Mucosa of descending colon (tissue), 3 donors: ENCODE results near the gene CFAP74. TPM values are rescaled to one million over a fixed set of nuclear protein-coding genes. Genes with fewer than 3 reads are reported as not detected.

ENCODE experiments used
- ATAC-seq: fragments of 200-7000 bp; cut with Tn5 transposase; one replicate; pipeline ENCODE4 v1.9.1; 2020; ENCODE audit warnings: mild to moderate bottlenecking, moderate library complexity
- DNase-seq, 3 donors: peaks; one replicate each; pipeline ENCODE4 v3.0.0-alpha.2; 2020
- H3K36me3 ChIP-seq: fragments of 200-600 bp; one replicate; pipeline ENCODE4 v1.8.0; 2021; ENCODE audit warnings: low read depth, mild to moderate bottlenecking
- H3K4me1 ChIP-seq: fragments of 200-600 bp; one replicate; pipeline ENCODE4 v1.8.0; 2021; ENCODE audit warnings: low read depth, mild to moderate bottlenecking
- H3K4me3 ChIP-seq: fragments of 200-600 bp; one replicate; pipeline ENCODE4 v1.8.0; 2021; ENCODE audit warnings: mild to moderate bottlenecking
- H3K9me3 ChIP-seq: fragments of 200-600 bp; one replicate; pipeline ENCODE4 v1.8.0; 2021; ENCODE audit warnings: mild to moderate bottlenecking
- CTCF ChIP-seq: fragments of 200-600 bp; IDR thresholded peaks from one replicate; pipeline ENCODE4 v1.8.0; 2022; ENCODE audit warnings: antibody characterized with exemption, mild to moderate bottlenecking
- intact Hi-C, 2 donors: fragments of 100-400 bp; cut with DNase I in 1 of 2; cut with micrococcal nuclease in 1 of 2; formaldehyde crosslinking; loops; one replicate each; pipeline versions ENCODE4 v1.11.0 to v1.11.1; 2022; cut with DNase I, micrococcal nuclease
- total RNA-seq, 3 donors: library from RNA; stranded (reverse); fragmentation: NEBNext Ultra II Directional in 2 of 3; extraction: Animal tissue kit (Norgen Biotek cat#: 25700) in 2 of 3; gene quantifications; one replicate each; pipeline versions ENCODE4 v1.2.1 to v1.2.4, GENCODE V29; 2021 to 2023
- donor health status: DM: no; HTN: no; CAD: no; lungs with moderate emphysema.
- donor health status: DM: no; HTN: no; CAD: no.
- donor health status: DM: no; HTN: yes; CAD: no.

Gene CFAP74
- total RNA-seq, 3 donors from 2014 or later: 0.06 to 0.13 TPM; not detected in 1

DNA sequence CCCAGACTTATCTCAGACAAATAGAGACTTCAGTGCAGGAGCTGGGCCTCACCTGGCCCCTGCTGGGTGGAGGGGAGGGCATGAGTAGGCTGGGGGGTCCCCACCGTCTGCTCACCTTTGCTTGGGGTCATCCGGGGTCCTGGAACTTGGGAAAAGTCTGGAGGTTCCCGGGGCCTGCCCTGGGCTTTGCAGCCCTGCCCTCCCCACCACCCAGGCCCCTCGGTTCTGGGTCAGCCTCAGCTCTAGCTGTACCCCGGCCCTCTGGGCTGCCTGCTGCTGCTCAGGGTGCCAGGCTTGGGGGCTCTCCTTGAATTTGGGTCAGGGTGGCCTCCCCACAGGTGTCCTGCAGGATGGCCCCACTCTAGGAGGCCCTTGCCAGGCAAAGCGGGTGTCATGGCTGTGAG lies 82.1 kb downstream of the CFAP74 start:
- H3K4me3 ChIP-seq: no peak overlapping the region
- intact Hi-C loops: no loop called here
- H3K36me3 ChIP-seq: peaks cover 4% of the 10 kb centered on the region
- no peaks in the 10 kb centered on the region for H3K9me3 ChIP-seq
- DNase-seq (no peak), ATAC-seq (no peak)
- TF ChIP-seq CTCF: no peak
- peaks cover 27% of the 10 kb centered on the region for H3K4me1 ChIP-seq

- TF ChIP-seq CTCF: no peak
- intact Hi-C loops: no loop called here
- no peak for ATAC-seq
- DNase-seq: peak in 1 of 3 donors; percentile 69
- H3K9me3 ChIP-seq: no peaks in the 10 kb centered on the region
- no peak overlapping the region for H3K4me3 ChIP-seq
- peaks cover 4% of the 10 kb centered on the region for H3K36me3 ChIP-seq
- H3K4me1 ChIP-seq: peaks cover 32% of the 10 kb centered on the region
Observed at GRCh38 chr1:1920608-1921458, 82.8 kb downstream of the CFAP74 start.

GRCh38 chr1:1920057-1920607 lies 83.5 kb downstream of the CFAP74 start:
- DNase-seq (peak in 1 of 3 donors; percentile 72), ATAC-seq (no peak)
- Histone ChIP-seq H3K4me1 (peaks cover 34% of the 10 kb centered on the region), H3K9me3 (no peaks in the 10 kb centered on the region), H3K4me3 (no peak overlapping the region), H3K36me3 (peaks cover 4% of the 10 kb centered on the region)
- TF ChIP-seq CTCF: no peak
- intact Hi-C loops: no loop called here

GRCh38 chr1:1919304-1920056 lies 84.1 kb downstream of the CFAP74 start:
- Histone ChIP-seq H3K4me3 (peak overlapping the region; percentile 25), H3K36me3 (peaks cover 4% of the 10 kb centered on the region), H3K4me1 (peaks cover 34% of the 10 kb centered on the region), H3K9me3 (no peaks in the 10 kb centered on the region)
- intact Hi-C loops: loop anchor here in 1 of 2 donors (10.0 kb wide), 1 partner anchor 225 kb away; the partner anchor contains the start of gene SLC35E2B
- ATAC-seq (peak; percentile 87), DNase-seq (peak; percentile 100)
- no peak for TF ChIP-seq CTCF

DNA sequence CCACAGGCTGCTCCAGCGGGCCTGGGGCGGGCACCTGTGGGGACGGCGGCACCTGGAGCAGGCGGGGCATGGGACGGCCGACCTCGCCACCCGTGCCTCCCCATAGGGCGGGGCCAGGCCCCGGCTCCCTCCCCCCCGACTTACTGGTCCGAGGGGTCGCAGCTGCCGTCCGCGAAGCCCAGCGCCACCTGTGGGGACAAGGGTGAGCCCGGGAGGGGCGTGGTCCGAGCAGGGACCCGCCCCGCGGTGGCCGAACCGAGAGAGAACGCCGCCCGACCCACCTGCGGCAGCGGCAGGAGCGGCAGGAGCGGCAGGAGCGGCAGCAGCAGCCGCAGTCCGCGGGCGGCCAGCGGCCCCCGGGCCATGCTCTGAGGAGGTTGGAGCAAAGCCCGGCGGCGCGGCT lies 84.7 kb downstream of the CFAP74 start, which contains the start of gene TMEM52:
TMEM52 (minus strand) TSS at position 379 of the 403 bp plus-strand sequence; CDS start at position 365, 14 bp downstream.
- Histone ChIP-seq H3K4me3 (peak within 1 kb of the TSS; percentile 25), H3K9me3 (no peaks in the 10 kb centered on the region), H3K36me3 (peaks cover 4% of the 10 kb centered on the region), H3K4me1 (peaks cover 34% of the 10 kb centered on the region)
- DNase-seq (peak in 1 of 3 donors; percentile 91), ATAC-seq (peak; percentile 32)
- TF ChIP-seq CTCF: no peak
- intact Hi-C loops: loop anchor here in 1 of 2 donors (10.0 kb wide), 1 partner anchor 224 kb away; the partner anchor contains the start of gene SLC35E2B
